Left hindlimb (tissue), 1 donor: Measurements from ENCODE around the gene EIF4G3.
"Not testable (repeated sequence)": the region's sequence is repeated elsewhere in the genome, so short reads cannot be mapped to it uniquely, and the experiment has no call there.

Source experiments
- DNase-seq: peaks from one replicate; pipeline ENCODE4 v3.0.0-alpha.2; 2018

Gene EIF4G3

DNA sequence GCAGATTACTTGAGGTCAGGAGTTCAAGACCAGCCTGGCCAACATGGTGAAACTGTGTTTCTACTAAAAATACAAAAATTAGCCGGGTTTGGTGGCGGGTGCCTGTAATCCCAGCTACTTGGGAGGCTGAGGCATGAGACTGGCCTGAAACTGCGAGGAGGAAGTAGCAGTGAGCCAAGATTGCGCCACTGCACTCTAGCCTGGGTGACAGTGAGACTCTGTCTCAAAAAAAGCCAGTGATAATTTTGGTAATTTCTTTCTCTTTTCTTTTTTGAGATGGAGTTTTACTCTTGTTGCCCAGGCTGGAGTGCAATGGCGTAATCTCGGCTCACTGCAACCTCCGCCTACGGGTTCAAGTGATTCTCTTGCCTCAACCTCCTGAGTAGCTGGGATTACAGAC, 324.9 kb downstream of the EIF4G3 start:
- not testable (repeated sequence) for DNase-seq

DNA sequence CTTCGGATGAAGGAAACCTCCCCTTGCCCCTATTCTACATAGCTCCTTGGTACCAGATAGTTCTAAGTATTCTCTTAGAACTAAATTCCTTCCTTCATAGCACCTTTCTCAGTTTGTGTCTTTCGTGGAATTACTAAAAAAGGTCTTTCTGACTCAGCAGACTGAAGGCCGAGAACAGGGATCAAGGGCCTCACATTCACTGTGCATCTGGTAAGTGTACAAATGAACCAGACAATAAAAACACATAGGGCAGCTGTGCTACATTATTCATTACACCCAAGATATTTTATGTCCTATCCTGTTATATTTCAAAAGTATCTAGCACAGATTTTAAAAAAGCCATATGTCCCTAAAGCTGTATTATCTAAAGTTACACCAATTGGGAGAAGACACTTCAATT, 326.7 kb downstream of the EIF4G3 start:
- DNase-seq, result no peak

DNA sequence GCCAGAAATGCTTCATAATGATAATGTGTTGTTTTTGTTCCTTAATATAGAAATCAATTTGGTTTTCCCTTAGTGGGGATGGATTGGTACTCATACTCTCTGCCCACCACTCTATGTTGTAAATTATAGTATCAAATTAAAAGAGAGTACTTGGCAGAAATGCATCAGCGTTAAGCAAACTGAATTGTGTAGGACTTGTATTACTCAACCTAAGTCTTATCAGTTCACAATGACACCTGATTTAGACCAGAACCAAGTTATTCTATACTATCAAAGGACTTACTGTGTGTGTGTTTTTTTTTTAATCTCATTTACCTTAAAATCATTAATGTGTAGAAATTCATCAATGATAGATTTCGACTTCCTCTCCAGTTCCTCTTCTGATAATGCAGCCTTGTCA, 327.6 kb downstream of the EIF4G3 start:
- no peak for DNase-seq

DNA sequence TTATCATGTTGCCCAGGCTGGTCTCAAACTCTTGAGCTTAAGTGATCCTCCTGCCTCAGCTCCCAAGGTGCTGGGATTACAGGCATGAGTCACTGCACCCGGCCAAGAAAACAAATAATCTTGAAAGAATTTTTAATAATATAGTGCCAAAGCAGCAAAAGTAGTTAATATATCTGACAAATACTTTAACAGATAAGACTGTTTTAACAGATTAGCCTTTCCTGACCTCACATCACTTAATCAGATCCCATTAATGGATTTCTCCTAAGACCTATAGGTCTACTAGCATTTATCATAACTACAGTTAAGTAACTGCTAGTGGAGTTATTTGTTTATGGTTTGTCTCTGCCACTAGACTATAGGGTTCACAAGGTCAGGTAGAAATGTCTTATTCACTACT, 328.5 kb downstream of the EIF4G3 start:
- DNase-seq, result no peak

GRCh38 chr1:20847611-20848080, 329.1 kb downstream of the EIF4G3 start:
- no peak for DNase-seq

GRCh38 chr1:20846461-20847374, 330.0 kb downstream of the EIF4G3 start:
- DNase-seq, result no peak

DNA sequence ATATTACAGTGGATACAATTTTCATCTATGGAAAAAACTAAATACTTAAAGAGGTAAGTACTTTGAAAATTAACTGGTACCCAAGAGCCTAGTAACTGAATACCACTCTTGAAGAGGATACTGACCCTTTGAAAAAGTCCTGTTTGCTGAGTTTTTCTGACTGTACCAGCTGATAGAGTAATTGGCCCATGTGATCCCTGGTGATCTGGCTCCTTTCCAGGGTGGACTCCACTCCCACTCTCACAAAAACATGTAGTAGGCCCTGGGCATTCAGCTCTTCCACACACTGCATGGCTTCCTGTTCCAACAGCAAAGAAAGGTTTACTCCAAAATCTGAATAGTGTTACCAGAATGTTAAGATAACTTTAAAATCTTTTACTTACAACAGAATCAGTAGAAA, 336.0 kb downstream of the EIF4G3 start:
- DNase-seq, result no peak

DNA sequence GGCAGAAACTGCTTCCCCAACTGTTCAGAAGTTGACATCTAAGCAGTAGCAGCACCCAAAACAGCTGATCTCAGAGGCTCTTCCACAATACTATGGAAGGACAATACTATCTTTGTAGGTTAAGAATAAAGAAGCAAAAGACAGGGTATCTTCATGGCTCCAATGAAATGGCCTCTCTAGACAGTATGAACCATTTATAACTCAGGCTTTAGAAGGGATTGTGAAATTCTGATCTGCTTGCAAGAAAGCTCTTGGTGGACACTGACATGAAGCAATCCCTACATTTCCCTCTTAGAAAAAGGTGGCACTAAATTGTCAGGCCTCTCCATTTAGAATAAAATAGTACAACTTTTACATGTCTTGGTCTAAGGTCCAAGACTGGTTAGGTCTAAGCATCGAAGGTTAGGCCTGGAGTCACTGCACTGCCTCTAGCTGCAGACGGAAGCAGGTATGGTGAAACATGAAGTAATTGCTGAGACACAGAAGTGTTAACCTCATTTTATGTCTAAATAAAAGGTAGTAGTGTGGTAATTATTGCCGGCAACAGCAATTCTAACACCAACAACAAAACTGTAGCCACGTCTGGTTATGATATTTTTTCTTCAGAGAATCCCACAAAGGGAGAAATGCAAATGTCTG, 339.0 kb downstream of the EIF4G3 start:
- no peak for DNase-seq

- no peak for DNase-seq
Measured at GRCh38 chr1:20836230-20836629, 340.5 kb downstream of the EIF4G3 start.

GRCh38 chr1:20834780-20835179, 341.9 kb downstream of the EIF4G3 start:
- DNase-seq, result no peak

DNA sequence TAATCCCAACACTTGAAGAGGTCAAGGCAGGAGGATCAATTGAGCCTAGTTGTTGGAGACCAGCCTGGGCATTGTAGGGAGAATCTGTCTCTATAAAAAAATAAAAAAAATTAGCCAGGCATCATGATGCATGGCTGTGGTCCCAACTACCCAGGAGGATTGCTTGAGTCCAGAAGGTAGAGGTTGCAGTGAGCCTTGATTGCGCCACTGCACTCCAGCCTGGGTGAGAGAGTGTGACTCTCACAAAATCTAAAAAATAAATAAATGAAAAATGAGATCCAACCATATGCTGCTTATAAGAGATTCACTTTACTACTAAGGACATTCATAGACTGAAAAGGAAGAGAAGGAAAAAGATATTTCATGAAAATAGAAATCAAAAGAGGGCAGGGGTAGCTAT, 342.5 kb downstream of the EIF4G3 start:
- DNase-seq, result no peak

DNA sequence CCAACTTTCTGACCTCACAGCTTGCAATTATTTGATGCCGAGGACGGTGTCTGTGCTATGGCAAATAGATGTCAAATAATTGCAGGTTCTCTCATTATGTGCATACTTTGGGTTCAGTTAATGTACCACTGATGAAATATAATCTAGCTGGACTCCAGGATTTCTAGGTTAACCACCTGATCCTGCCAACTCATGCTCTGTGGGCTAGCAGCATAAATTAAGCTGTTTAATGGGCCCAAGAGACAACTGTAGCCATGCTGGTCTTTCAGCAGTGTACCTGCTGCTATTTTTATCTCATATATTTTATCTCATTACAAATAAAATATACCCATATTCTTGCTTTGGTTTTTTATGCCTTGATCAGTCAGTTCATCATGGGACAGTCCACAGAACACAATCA, 346.3 kb downstream of the EIF4G3 start:
- no peak for DNase-seq

- DNase-seq, result no peak
Measured at GRCh38 chr1:20829946-20830345, 346.8 kb downstream of the EIF4G3 start.

- DNase-seq, result no peak
Measured at GRCh38 chr1:20829531-20829930, 347.2 kb downstream of the EIF4G3 start.

GRCh38 chr1:20823845-20824244, 352.9 kb downstream of the EIF4G3 start:
- DNase-seq, result no peak

- no peak for DNase-seq
Measured at GRCh38 chr1:20821466-20821865, 355.2 kb downstream of the EIF4G3 start.

DNA sequence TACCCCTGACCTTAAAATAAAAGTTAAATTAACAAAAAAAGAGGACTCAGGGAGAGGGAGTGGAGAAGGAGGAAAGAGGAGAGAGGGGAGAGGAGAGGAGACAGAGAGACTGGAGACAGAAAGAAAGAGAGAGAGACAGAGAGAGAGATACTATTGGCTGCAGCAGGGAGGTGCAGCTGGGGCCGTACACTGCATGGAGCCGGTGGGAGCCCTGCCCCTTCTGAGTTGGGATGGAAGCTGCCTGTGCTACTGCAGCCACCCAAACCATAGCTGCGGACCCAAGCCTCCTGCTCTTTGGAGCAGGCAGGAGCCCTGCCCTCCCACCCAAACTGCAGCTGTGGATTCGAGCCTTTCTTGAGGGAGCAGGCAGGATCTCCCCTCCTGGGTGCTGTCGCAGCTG, 356.9 kb downstream of the EIF4G3 start:
- DNase-seq, result no peak

DNA sequence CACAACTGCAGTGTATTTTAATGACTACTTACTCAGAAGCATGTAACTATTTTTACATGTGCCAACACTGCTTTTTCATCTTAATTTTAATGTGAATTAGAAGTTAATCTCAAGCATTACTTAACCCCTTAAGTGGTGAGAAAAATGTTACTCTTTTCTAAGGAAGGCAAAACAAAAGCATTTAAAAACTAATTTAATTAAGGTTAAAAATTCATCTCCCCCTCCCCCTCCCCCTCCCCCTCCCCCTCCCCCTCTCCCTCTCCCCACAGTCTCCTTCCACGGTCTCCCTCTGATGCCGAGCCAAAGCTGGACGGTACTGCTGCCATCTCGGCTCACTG, 362.2 kb downstream of the EIF4G3 start:
- DNase-seq, result no peak

DNA sequence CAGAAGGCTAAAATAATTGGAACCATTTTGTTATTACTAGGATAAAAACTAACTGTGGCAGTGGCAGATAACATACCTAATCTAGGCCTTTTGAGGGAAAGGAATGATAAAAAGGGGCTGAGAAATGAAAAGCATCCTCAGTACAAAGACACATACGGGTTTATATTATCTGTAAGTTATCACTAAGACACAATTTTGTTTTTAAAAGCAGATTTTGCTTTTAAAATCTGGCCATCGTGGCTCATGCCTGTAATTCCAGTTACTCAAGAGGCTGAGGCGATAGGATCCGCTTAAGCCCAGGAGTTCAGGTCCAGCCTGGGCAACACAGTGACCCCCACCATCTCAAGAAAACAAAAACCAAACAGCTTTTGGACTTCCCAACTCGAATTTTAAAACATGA, 364.8 kb downstream of the EIF4G3 start:
- DNase-seq, result no peak

- no peak for DNase-seq
Measured at GRCh38 chr1:20793236-20793635, 383.5 kb downstream of the EIF4G3 start.

- peak; percentile 77 for DNase-seq
Measured at GRCh38 chr1:20792196-20792595, 384.5 kb downstream of the EIF4G3 start.

- no peak for DNase-seq
Measured at GRCh38 chr1:20790785-20791184, 385.9 kb downstream of the EIF4G3 start.

DNA sequence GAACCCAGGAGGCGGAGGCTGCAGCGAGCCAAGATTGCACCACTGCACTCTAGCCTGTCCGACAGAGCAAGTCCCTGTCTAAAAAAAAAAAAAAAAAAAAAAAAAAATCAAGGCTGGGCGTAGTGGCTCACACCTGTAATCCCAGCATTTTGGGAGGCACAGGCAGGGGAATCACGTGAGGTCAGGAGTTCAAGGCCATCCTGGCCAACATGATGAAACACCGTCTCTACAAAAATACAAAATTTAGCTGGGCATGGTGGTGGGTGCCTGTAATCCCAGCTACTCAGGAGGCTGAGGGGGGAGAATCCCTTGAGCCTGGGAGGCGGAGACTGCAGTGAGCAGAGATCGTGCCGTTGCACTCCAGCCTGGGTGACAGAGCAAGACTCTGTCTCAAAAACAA, 387.1 kb downstream of the EIF4G3 start:
- not testable (repeated sequence) for DNase-seq
